ENCODE measurements around the gene LDLRAD2. TPM values are rescaled to one million over a fixed set of nuclear protein-coding genes. Genes with fewer than 3 reads are reported as not detected.

The LDLRAD2 gene
- total RNA-seq, 1 experiment from 2014 or later, result not detected

GRCh38 chr1:21786640-21787039 lies 25.4 kb upstream of the LDLRAD2 start:
- H3K4me2 ChIP-seq (ENCODE audit: low read length), result no peak overlapping the region
- ChIA-PET CTCF (no interaction called here), POLR2A (ENCODE audit: unreplicated experiment) (no interaction called here)
- TF ChIP-seq EZH2phosphoT487 (IDR thresholded peaks at IDR 0.05; ENCODE audit: borderline replicate concordance, low read length) (no peak), EZH2 (IDR thresholded peaks at IDR 0.05; ENCODE audit: low read length, unreplicated experiment) (no peak), CTCF (conservative IDR thresholded peaks at IDR 0.05; ENCODE audit: low read depth, low read length) (no peak)
- H3K9me2 ChIP-seq (replicated peaks; ENCODE audit: low read length), result no peaks in the 10 kb centered on the region
- no peak overlapping the region for H3K9ac ChIP-seq (ENCODE audit: low read length)
- no peak overlapping the region for H3K27ac ChIP-seq (ENCODE audit: low read length)
- H3K27me3 ChIP-seq (ENCODE audit: low read length), result no peaks in the 10 kb centered on the region
- H3K36me3 ChIP-seq (ENCODE audit: low read depth, low read length), result no peaks in the 10 kb centered on the region; the same call in 1 of the 2 replicates
- H3K9me3 ChIP-seq (ENCODE audit: low read length), result no peaks in the 10 kb centered on the region
- no TSS peak for BruUV-seq (replicated peaks)
- H3F3A ChIP-seq (ENCODE audit: low read length, unreplicated experiment), result no peaks in the 10 kb centered on the region
- no peak overlapping the region for H2AFZ ChIP-seq (ENCODE audit: low read length)
- peaks cover 11% of the 10 kb centered on the region for H3K79me2 ChIP-seq (ENCODE audit: low read length)
- DNase-seq (no peak), ATAC-seq (no peak)
- H4K20me1 ChIP-seq (ENCODE audit: low read length), result no peaks in the 10 kb centered on the region
- intact Hi-C loops (cut with micrococcal nuclease), result loop anchor here (10.0 kb wide), 2 partner anchors 148 to 178 kb away; partner anchors contain the start of gene HSPG2
- peaks cover 20% of the 10 kb centered on the region for H3K4me1 ChIP-seq (ENCODE audit: insufficient read depth, low read length)
- no peak overlapping the region for H3K4me3 ChIP-seq (ENCODE audit: low read length)

GRCh38 chr1:21793104-21793503 lies 19.0 kb upstream of the LDLRAD2 start:
- BruUV-seq (replicated peaks), result no TSS peak

GRCh38 chr1:21794656-21795055 lies 17.4 kb upstream of the LDLRAD2 start:
- ChIA-PET CTCF (no interaction called here), POLR2A (ENCODE audit: unreplicated experiment) (no interaction called here)
- Histone ChIP-seq H3K4me3 (ENCODE audit: low read length) (no peak overlapping the region), H3K27ac (ENCODE audit: low read length) (no peak overlapping the region), H3K27me3 (ENCODE audit: low read length) (no peaks in the 10 kb centered on the region), H4K20me1 (ENCODE audit: low read length) (no peaks in the 10 kb centered on the region), H3K4me1 (ENCODE audit: insufficient read depth, low read length) (no peaks in the 10 kb centered on the region; the same call in 1 of the 2 replicates), H3K9me3 (ENCODE audit: low read length) (peaks cover 6% of the 10 kb centered on the region; the same call in 1 of the 2 replicates), H3K36me3 (ENCODE audit: low read depth, low read length) (no peaks in the 10 kb centered on the region), H3F3A (ENCODE audit: low read length, unreplicated experiment) (no peaks in the 10 kb centered on the region), H3K4me2 (ENCODE audit: low read length) (no peak overlapping the region), H3K9ac (ENCODE audit: low read length) (no peak overlapping the region), H3K79me2 (ENCODE audit: low read length) (no peaks in the 10 kb centered on the region), H2AFZ (ENCODE audit: low read length) (no peak overlapping the region), H3K9me2 (replicated peaks; ENCODE audit: low read length) (no peaks in the 10 kb centered on the region)
- ATAC-seq (no peak), DNase-seq (no peak)
- no peak for TF ChIP-seq EZH2 (IDR thresholded peaks at IDR 0.05; ENCODE audit: low read length, unreplicated experiment)
- no peak for TF ChIP-seq CTCF (conservative IDR thresholded peaks at IDR 0.05; ENCODE audit: low read depth, low read length)
- no peak for TF ChIP-seq EZH2phosphoT487 (IDR thresholded peaks at IDR 0.05; ENCODE audit: borderline replicate concordance, low read length)
- intact Hi-C loops (cut with micrococcal nuclease), result no loop called here
- no TSS peak for BruUV-seq (replicated peaks)

More at GRCh38 chr1:21793104-21793503, 19.0 kb upstream of the LDLRAD2 start:
- no peak overlapping the region for H3K4me2 ChIP-seq (ENCODE audit: low read length)
- H3K4me3 ChIP-seq (ENCODE audit: low read length), result no peak overlapping the region
- H4K20me1 ChIP-seq (ENCODE audit: low read length), result no peaks in the 10 kb centered on the region
- H3K79me2 ChIP-seq (ENCODE audit: low read length), result no peaks in the 10 kb centered on the region
- DNase-seq (no peak), ATAC-seq (no peak)
- H3F3A ChIP-seq (ENCODE audit: low read length, unreplicated experiment), result no peaks in the 10 kb centered on the region
- ChIA-PET POLR2A (ENCODE audit: unreplicated experiment) (no interaction called here), CTCF (no interaction called here)
- H3K9me2 ChIP-seq (replicated peaks; ENCODE audit: low read length), result no peaks in the 10 kb centered on the region
- no peak for TF ChIP-seq CTCF (conservative IDR thresholded peaks at IDR 0.05; ENCODE audit: low read depth, low read length)
- peaks cover 6% of the 10 kb centered on the region; the same call in 1 of the 2 replicates for H3K9me3 ChIP-seq (ENCODE audit: low read length)
- H3K27ac ChIP-seq (ENCODE audit: low read length), result no peak overlapping the region
- intact Hi-C loops (cut with micrococcal nuclease), result no loop called here
- no peaks in the 10 kb centered on the region for H3K27me3 ChIP-seq (ENCODE audit: low read length)
- no peak overlapping the region for H3K9ac ChIP-seq (ENCODE audit: low read length)
- no peaks in the 10 kb centered on the region for H3K36me3 ChIP-seq (ENCODE audit: low read depth, low read length)
- no peak overlapping the region for H2AFZ ChIP-seq (ENCODE audit: low read length)
- H3K4me1 ChIP-seq (ENCODE audit: insufficient read depth, low read length), result peaks cover 11% of the 10 kb centered on the region

All from PC-3 (cell line).